Kidney capillary endothelial cell (primary cell): Measurements from ENCODE around the gene UBFD1.
"Not testable (repeated sequence)": the region's sequence is repeated elsewhere in the genome, so short reads cannot be mapped to it uniquely, and the experiment has no call there.

ENCODE experiments used
- DNase-seq: peaks from one replicate; pipeline ENCODE4 v3.0.0-alpha.2; 2018; ENCODE audit warnings: low spot score

UBFD1 gene, protein sequence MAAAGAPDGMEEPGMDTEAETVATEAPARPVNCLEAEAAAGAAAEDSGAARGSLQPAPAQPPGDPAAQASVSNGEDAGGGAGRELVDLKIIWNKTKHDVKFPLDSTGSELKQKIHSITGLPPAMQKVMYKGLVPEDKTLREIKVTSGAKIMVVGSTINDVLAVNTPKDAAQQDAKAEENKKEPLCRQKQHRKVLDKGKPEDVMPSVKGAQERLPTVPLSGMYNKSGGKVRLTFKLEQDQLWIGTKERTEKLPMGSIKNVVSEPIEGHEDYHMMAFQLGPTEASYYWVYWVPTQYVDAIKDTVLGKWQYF

DNA sequence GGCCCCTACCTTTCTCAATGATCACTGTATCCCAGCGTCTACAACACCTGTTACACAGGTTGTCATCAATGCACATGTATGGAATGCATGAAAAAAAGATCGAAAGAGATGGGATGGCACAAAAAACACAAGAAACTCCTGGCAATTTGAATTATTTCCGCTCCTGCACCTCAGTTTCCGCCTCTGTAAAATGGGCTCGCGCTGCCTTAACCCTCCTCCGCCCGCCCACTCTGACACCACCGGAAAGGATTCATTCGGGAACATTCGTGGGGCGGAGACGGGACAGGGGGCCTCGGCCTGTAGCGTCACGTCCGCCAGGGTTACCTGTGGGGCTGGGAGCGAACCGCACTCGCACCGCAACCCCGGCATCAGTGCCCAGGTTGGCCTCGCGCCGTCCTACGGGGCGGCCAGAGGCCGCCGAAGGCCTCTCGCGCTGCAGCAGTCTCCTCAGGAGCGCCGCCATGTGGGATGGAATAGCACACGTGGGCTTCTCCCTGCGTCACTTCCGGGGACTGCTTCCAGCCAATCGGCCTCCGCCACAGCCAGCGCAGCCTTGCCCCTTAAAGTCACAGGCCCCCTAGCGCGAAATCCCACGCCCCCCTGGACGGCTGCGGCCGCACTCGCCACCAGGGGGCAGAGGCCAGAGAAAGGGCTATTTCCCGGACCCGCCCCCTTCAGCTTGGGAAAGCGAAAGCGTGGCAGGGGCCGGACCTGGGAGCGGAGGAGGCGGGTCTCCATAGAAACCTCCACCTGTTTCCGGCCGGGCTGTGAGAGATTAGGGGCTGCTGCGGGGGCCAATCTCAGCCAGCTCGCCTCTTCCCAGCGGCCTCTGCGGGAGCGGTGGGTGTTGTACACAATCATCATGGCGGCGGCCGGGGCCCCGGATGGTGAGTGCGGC, at the start of gene UBFD1, which contains the start of gene EARS2:
Gene UBFD1 (plus strand): TSS at position 847 of the 898 bp plus-strand sequence. CDS start 16 bp downstream, at position 863.
Gene EARS2 (minus strand): TSS at position 470 of the 898 bp plus-strand sequence. CDS start 7 bp downstream, at position 463.
- peak; percentile 97 for DNase-seq

DNA sequence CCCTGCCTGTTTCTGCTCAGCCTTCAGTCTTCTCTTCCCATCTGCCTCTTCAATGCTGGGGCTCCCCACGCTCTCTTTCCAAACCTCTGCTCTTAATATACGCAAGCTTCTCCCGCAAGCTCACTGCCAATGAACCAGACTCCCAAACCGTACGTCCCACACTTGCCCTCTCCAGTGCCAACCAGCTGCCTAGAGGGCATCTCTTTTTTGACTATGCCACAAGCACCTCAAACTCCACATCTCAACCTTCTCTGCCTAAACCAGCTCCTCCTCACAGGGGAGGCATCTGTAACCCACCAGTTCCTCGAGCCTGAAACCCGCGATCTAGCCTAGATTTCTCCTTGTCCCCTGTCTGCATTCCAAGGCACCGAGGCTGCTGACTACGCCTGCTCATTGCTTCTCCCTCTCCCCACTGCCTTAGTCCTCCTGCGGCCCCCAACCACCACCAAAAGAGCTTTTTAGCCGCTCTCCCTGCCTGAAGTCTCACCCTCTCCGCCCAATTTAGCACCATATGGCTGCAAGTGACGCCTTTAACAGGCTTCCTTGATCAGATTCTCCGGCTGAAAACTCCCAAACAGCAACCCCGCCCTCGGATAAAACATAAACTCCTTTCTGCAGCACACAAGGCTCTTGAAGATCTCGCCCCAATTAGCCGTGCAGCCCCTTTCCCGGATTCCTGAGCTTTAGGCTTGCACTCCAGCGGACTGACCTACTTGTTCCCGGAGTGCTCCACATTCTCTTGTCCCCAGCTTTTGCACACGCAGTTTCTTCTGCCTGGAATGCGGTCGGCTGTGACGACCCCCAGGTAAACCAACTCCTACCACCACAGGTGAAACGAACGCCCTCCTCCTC, 48.7 kb upstream of the UBFD1 start:
- DNase-seq, result no peak

- peak; percentile 21 for DNase-seq
These were observed 48.1 kb upstream of the UBFD1 start for GRCh38 chr16:23509441-23509754.

- DNase-seq, result no peak
These were observed 47.8 kb upstream of the UBFD1 start for GRCh38 chr16:23509782-23510163.

DNA sequence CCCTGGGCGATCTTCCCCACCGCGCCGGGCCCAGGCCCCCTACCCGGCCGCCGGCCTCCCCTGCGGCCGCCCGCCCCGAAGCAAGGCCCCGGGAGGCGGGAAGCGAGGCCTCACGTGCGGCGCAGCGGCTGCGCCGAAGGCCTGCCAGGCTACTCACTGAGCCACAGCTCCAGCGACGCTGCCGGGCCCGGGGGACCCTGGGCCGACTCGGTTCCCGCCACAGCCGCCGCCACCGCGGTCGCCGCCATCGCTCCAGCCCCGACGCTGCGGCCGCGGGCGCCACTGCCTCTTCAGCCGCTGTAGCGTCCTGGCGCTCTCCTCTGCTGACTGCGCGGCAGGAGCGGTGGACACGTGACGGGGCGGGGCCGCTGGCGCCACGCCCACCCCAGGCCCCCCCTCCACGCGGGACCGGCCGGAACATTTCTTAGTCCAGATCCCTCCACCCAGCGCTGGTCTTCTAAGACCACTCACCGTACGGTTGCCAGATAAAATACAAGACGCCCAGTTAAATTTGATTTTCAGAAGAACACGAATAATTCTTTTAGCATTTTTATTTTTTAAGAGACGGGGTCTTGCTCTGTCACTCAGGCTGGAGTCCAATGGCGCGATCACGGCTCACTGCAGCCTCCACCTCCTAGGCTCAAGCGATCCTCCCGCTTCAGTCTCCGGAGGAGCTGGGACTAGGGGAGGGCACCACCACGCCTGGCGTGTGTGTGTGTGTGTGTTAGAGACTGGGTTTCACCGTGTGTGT, 47.2 kb upstream of the UBFD1 start, which contains the start of gene GGA2:
Gene GGA2 (minus strand): TSS at position 331 of the 751 bp plus-strand sequence. CDS start 83 bp downstream, at position 248.
- DNase-seq, result peak; percentile 69

- not testable (repeated sequence) for DNase-seq
These were observed 46.6 kb upstream of the UBFD1 start for GRCh38 chr16:23510915-23511270.

GRCh38 chr16:23511731-23512130, 45.8 kb upstream of the UBFD1 start:
- DNase-seq, result no peak

DNA sequence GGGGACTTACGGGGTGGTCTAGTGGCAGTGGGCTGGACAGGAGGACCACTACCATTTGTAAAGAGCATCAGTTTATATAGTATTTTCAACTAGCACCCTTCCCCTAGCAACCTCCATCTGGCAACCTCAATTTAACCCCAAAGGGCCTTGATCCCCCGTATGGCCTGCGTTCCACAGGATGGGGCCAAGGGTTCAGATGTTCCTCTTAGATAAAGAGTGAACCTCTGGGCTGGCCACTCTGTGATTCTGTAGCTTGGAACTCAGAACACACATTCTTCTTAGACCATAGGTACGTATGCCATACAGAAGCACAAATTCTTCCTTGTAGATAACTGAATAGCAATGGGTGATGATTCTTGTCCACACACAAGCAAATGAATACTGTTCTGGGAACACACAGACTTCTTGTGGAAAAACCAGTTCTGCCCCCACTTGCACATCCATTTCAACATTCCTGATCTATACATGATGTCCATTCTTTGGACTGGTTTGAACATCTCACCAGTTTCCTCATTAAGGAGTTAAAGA, 45.3 kb upstream of the UBFD1 start:
- DNase-seq, result no peak

DNA sequence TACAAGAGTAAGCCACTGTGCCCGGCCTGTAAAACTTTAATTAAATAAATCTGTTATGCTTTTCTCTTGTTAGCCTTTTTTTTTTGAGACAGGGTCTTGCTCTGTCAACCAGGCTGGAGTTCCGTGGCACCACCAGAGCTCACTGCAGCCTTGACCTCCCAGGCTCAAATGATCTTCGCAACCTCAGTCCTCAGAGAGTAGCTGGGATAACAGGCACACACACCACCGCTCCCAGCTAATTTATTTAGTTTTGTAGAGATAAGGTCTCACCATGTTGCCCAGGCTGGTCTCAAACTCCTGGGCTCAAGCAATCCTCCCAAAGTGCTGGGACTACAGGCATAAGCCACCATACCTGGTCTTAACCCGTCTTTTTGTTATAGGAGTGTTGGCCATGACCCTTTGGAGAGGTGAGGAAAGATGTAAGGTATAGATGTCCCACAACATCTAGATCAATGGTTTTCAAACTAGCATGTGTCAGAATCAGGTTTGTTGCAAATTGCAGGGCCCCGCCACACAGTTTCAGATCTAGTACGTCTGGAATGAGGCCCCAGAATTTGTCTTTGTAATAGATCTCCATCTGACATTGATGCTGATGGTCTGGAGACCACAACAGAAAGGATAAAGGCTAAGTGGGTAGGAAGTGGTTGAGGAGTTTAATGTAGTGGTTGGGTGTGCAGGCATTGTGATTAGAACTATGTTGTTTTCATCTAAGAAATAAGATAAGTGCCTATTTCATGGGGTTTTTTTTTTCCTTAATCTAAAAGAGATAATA, 43.0 kb upstream of the UBFD1 start:
- no peak for DNase-seq

DNA sequence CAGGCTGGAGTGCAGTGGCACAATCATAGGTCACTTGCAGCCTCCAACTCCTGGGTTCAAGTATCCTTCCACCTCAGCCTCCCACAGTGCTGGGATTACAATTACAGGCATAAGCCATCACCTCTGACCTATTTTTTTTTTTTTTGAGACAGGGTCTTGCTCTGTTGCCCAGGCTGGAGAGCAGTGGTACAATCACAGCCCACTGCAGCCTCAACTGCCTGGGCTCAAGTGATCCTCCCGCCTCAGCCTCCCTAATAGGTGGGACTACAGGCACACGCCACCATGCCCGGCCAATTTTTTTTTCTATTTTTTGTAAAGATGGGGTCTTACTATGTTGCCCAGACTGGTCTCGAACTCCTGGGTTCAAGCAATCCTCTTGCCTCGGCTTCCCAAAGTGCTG, 41.6 kb upstream of the UBFD1 start:
- no peak for DNase-seq

- DNase-seq, result no peak
These were observed 41.0 kb upstream of the UBFD1 start for GRCh38 chr16:23516366-23517137.

DNA sequence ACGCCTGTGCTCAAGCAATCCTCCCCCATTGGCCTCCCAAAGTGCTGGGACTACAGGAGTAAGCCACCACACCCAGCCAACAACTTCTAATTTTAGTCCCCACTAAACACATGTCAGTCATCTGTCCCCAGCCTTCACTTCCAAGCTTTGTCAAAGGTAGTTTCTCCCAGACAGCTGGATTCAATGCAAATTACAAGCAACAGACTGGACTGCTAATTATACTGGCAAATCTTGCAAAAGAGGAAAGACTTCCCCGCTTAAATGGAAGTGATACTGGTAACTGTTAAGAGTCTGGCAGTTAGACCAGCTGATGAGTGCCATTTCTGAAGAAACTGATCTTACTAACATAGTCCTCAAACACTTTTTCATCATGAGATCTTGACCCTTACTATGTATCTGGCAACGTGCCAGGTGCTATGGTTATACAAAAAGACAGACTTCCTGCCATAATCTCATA, 39.1 kb upstream of the UBFD1 start:
- peak; percentile 28 for DNase-seq

DNA sequence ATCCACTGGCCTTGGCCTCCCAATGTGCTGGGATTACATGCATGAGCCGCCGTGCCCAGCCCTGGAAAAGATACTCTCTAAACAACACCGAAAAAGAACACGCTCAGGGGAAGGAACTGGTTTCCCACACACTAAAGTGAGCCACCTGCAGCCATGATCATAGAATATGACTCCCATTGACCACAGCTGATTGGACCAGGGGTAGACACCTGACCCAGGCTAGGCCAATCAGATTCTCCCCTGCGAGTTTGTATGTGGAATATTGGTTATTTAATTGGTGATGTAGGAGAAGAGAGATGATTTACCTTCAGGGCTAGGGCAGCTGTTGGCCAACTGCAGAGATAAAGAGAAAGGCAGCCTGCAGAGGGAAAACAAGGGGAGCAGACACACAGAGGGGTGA, 38.2 kb upstream of the UBFD1 start:
- no peak for DNase-seq

- DNase-seq, result no peak
These were observed 37.0 kb upstream of the UBFD1 start for GRCh38 chr16:23520500-23520899.

DNA sequence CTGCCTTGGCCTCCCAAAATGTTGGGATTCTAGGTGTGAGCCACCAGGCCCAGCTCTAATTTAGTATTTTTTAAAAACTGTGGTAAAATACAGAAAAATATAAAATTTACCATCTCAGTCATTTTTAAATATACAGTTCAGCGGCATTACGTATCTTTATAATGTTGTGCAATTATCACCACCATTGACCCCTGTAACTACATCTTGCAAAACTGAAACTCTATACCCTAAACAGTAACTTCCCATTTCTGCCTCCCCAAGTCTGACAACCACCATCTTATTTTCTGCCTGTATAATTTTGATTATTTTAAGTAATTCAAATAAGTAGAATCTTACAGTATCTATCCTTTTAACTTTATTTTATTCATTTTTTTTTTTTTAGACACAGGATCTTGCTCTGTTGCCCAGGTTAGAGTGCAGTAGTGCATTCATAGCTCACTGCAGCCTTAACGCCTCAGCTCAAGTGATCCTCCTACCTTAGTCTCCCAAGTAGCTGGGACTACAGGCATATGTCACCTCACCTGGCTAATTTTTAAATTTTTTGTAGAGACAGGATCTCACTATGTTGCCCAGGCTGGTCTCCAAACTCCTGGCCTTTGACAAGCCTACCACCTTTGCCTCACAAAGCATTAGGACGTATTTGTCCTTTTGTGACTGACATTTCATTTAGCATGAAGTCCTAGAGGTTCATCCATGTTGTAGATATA, 36.3 kb upstream of the UBFD1 start:
- DNase-seq, result no peak

GRCh38 chr16:23521965-23522364, 35.6 kb upstream of the UBFD1 start:
- no peak for DNase-seq

GRCh38 chr16:23523321-23523720, 34.2 kb upstream of the UBFD1 start:
- no peak for DNase-seq

- no peak for DNase-seq
These were observed 33.6 kb upstream of the UBFD1 start for GRCh38 chr16:23523876-23524385.

GRCh38 chr16:23524886-23525285, 32.6 kb upstream of the UBFD1 start:
- no peak for DNase-seq
